ENCODE data around the gene SUMO1.
"Not testable (repeated sequence)": the region's sequence is repeated elsewhere in the genome, so short reads cannot be mapped to it uniquely, and the experiment has no call there.

SUMO1 gene

DNA sequence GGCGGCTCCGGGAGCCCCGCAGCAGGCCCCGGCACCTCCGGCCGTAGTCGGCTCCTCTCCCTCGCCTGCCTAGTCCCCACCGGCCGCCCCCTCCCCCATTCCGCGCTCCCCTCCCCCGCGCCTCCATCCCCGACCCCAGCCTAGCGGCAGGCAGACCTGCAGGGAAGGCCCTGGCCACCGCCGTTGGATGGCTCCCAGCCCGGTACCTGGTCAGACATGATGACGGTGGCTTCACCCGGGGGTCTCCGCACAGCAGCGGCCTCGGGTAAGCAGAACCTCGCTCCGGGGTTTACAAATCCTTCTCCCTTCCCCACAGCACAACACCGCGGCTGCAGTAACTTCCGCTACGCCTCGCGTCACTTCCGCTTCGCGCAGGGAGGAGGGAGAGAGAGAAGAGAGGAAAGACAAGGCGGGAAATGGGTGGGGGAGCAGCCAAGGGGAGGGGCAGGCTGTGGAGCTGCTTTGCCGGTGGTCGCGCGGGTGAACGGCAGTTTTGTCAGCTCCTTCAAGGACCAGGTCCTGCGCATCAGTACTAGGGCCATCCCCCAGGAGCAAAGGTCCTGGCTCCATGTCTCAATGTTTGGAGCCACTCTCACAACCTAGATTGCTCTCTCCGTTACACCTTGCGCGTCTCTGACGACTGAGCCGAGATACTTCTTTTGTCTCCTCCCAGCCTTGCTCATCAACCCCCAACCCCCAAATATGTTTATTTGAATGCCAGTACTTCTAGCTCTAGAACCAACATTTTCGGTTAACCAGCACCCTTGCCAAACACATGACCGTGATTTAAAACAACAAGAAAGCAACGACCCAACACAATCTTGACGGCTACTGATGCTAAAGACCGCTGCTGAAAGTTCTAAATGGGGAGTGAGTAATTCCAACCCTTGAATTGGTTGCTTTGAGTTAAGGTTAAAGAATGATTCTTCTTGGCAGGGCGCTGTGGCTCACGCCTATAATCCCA is at the start of gene SUMO1:
Gene SUMO1, minus strand, starts transcription at position 364 of the 964 bp plus-strand sequence. Its CDS starts 146 bp downstream, at position 218.
- ChIA-PET POLR2A (interaction anchor here (0.6 to 2.2 kb wide), 17 partner anchors 9 to 384 kb away, joined by 3 to 28 read pairs (median 3); partner anchors contain the start of gene NOP58), CTCF (no interaction called here)
- DNase-seq (ENCODE audit: extremely low spot score): peak; percentile 91
- TF ChIP-seq L3MBTL2 (conservative IDR thresholded peaks at IDR 0.05) (peak; percentile 79), SP1 (IDR thresholded peaks at IDR 0.05) (no peak), ELF4 (IDR thresholded peaks at IDR 0.05) (0 out of 2 replicates have a peak, but pooled peaks have one; percentile 31)

- no peak for DNase-seq (ENCODE audit: extremely low spot score)
- ChIA-PET CTCF (no interaction called here), POLR2A (no interaction called here)
- TF ChIP-seq HDGF (IDR thresholded peaks at IDR 0.05; ENCODE audit: borderline replicate concordance): no peak
- no peak for TF ChIP-seq ZNF384 (IDR thresholded peaks at IDR 0.05)
- TF ChIP-seq, protein P1, sequence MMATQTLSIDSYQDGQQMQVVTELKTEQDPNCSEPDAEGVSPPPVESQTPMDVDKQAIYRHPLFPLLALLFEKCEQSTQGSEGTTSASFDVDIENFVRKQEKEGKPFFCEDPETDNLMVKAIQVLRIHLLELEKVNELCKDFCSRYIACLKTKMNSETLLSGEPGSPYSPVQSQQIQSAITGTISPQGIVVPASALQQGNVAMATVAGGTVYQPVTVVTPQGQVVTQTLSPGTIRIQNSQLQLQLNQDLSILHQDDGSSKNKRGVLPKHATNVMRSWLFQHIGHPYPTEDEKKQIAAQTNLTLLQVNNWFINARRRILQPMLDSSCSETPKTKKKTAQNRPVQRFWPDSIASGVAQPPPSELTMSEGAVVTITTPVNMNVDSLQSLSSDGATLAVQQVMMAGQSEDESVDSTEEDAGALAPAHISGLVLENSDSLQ (IDR thresholded peaks at IDR 0.05): no peak
- TF ChIP-seq L3MBTL2 (conservative IDR thresholded peaks at IDR 0.05): no peak
- TF ChIP-seq ELF4 (IDR thresholded peaks at IDR 0.05): no peak
- no peak for TF ChIP-seq FOXA1 (IDR thresholded peaks at IDR 0.05)
- TF ChIP-seq FOXK2 (IDR thresholded peaks at IDR 0.05): no peak
- no peak for TF ChIP-seq TARDBP (IDR thresholded peaks at IDR 0.05)
- TF ChIP-seq LEF1 (IDR thresholded peaks at IDR 0.05; ENCODE audit: borderline replicate concordance): no peak
- no peak for TF ChIP-seq SP1 (IDR thresholded peaks at IDR 0.05)
- TF ChIP-seq CTBP1 (IDR thresholded peaks at IDR 0.05; ENCODE audit: borderline replicate concordance): no peak
- TF ChIP-seq ARNT (IDR thresholded peaks at IDR 0.05): no peak
- no peak for TF ChIP-seq BHLHE40 (IDR thresholded peaks at IDR 0.05; ENCODE audit: borderline replicate concordance)
- TF ChIP-seq FOXM1 (IDR thresholded peaks at IDR 0.05; ENCODE audit: borderline replicate concordance): no peak
- no peak for TF ChIP-seq NFRKB (IDR thresholded peaks at IDR 0.05)
- no peak for TF ChIP-seq SUZ12 (IDR thresholded peaks at IDR 0.05)
Observed at GRCh38 chr2:202286595-202286994, 48.2 kb upstream of the SUMO1 start.

DNA sequence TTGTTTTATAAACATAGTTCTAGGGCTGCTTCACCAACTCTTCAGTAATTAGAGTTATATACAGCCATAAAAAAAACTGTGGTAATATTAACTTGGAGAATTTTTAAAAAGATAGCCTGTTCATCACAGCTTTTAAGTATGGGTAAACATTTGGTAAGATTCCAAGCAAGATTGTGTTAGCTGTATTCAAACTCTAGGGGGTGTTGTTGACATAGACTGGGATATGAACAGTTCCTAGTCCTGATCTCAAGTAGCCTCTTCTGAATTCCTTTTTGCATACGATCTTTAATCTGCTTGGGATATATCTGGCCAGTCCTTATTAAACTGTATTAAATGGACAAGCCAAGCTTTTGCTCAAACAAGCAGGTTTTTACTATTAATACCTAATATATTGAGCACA is 40.5 kb upstream of the SUMO1 start:
- POLR2A ChIA-PET: no interaction called here
- TF ChIP-seq TARDBP (IDR thresholded peaks at IDR 0.05) (no peak), SP1 (IDR thresholded peaks at IDR 0.05) (no peak), NFRKB (IDR thresholded peaks at IDR 0.05) (no peak), LEF1 (IDR thresholded peaks at IDR 0.05; ENCODE audit: borderline replicate concordance) (no peak), SUZ12 (IDR thresholded peaks at IDR 0.05) (no peak), BHLHE40 (IDR thresholded peaks at IDR 0.05; ENCODE audit: borderline replicate concordance) (no peak), FOXM1 (IDR thresholded peaks at IDR 0.05; ENCODE audit: borderline replicate concordance) (no peak), L3MBTL2 (conservative IDR thresholded peaks at IDR 0.05) (no peak), ARNT (IDR thresholded peaks at IDR 0.05) (no peak), HDGF (IDR thresholded peaks at IDR 0.05; ENCODE audit: borderline replicate concordance) (no peak), FOXK2 (IDR thresholded peaks at IDR 0.05) (no peak), ELF4 (IDR thresholded peaks at IDR 0.05) (no peak), ZNF384 (IDR thresholded peaks at IDR 0.05) (no peak), CTBP1 (IDR thresholded peaks at IDR 0.05; ENCODE audit: borderline replicate concordance) (no peak), FOXA1 (IDR thresholded peaks at IDR 0.05) (no peak)
- TF ChIP-seq, protein P1 (IDR thresholded peaks at IDR 0.05): no peak
- DNase-seq (ENCODE audit: extremely low spot score): peak; percentile 47
- CTCF ChIA-PET: interaction anchor here (0.7 to 1.6 kb wide), 2 partner anchors 9 to 260 kb away, joined by 3 read pairs; no protein-coding TSS in a partner anchor

DNA sequence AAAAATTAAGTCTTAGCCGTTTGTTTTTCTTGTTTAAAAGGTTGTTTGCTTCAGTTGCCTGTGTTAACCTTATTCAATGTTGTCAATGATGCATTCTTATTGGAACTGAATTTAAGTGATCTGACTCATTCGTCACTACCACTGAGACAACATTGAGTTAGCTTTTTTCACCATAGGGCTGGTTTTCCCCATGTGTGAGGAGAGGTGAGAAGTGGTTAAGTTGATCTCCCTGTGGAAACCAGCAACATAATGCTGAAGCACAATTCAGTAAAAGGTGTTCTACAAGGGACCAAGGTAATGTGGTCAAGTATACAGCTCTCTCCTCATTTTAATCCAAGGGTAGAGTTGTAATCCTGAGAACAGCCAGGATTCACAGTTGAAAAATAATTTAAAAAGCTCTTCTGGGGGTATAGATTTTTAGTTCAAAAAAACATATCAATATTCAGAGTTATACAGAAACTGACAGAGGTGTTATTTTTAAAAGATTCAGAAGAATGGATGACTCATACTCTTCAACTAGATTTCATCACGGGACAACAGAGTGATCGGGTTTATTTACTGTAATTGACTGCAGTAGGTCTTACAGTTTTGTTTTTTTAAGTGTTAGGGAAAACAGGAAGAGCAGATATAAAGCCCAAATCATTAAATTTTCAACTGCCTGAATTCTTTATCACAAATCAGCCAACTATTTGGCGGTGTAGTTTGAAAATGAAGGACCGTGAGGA is 39.8 kb upstream of the SUMO1 start:
- DNase-seq (ENCODE audit: extremely low spot score): no peak
- no peak for TF ChIP-seq ARNT (IDR thresholded peaks at IDR 0.05)
- no peak for TF ChIP-seq ELF4 (IDR thresholded peaks at IDR 0.05)
- no peak for TF ChIP-seq HDGF (IDR thresholded peaks at IDR 0.05; ENCODE audit: borderline replicate concordance)
- no peak for TF ChIP-seq TARDBP (IDR thresholded peaks at IDR 0.05)
- no peak for TF ChIP-seq FOXM1 (IDR thresholded peaks at IDR 0.05; ENCODE audit: borderline replicate concordance)
- TF ChIP-seq SUZ12 (IDR thresholded peaks at IDR 0.05): no peak
- TF ChIP-seq FOXK2 (IDR thresholded peaks at IDR 0.05): no peak
- TF ChIP-seq SP1 (IDR thresholded peaks at IDR 0.05): no peak
- no peak for TF ChIP-seq BHLHE40 (IDR thresholded peaks at IDR 0.05; ENCODE audit: borderline replicate concordance)
- TF ChIP-seq FOXA1 (IDR thresholded peaks at IDR 0.05): no peak
- no peak for TF ChIP-seq L3MBTL2 (conservative IDR thresholded peaks at IDR 0.05)
- TF ChIP-seq CTBP1 (IDR thresholded peaks at IDR 0.05; ENCODE audit: borderline replicate concordance): no peak
- TF ChIP-seq LEF1 (IDR thresholded peaks at IDR 0.05; ENCODE audit: borderline replicate concordance): no peak
- no peak for TF ChIP-seq ZNF384 (IDR thresholded peaks at IDR 0.05)
- TF ChIP-seq NFRKB (IDR thresholded peaks at IDR 0.05): no peak
- TF ChIP-seq, protein P1 (IDR thresholded peaks at IDR 0.05): no peak
- ChIA-PET POLR2A (no interaction called here), CTCF (interaction anchor here (1.6 kb wide), 1 partner anchor 9 kb away, joined by 3 read pairs; no protein-coding TSS in a partner anchor)

- DNase-seq (ENCODE audit: extremely low spot score); POLR2A ChIA-PET: not testable (repeated sequence)
- CTCF ChIA-PET: interaction anchor here (0.6 kb wide), 1 partner anchor 36 kb away, joined by 5 read pairs; no protein-coding TSS in a partner anchor
Observed at GRCh38 chr2:202276078-202276720, 37.8 kb upstream of the SUMO1 start.
